ENCODE results near the gene DLGAP4. TPM values are rescaled to one million over a fixed set of nuclear protein-coding genes. Genes with fewer than 3 reads are reported as not detected.

Gene DLGAP4
- total and polyA plus RNA-seq, 2 of the 13 experiments (the other 11 are each of a cell fraction or from before 2014, with no cell fraction given) = 15.2 to 26.7 TPM

DNA sequence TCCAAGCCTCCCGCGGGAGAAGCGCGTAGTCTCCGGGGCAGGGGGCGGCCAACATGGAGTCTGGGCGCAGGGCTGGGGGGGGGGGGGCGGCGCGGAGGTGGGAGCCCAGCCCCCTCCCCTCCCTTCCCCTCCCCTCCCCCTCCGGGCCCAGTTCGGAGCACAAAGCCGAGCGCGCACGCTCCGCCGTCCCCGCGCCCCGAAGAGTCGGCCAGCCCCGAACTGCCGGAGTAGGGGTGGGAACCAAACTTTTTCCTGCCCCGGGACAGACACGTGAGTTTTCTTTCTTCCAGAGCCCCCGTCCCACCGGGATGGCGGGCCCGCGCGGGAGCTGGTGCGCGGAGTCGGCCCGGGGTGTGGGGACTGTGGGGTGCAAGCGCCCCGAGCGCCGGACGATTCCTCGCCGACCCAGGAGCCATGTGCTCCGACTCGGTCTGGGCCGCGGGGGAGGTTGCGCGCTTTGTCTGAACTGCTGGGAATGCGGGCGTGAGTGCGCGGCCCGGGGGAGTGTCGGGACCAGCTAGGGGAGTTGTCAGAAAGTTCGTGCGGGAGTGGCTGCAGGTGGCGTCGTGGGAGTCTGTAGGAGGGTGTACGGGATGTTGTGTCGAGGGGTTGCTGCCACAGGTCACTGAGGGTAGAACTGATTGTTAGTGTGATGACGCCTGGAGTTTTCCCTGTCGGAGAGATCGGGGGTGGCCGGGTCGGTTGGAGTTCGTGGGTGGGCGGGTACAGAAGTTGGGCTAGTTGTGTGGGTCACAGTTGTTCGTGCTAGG, 268.4 kb downstream of the DLGAP4 start (continued):
- TF ChIP-seq KLF16 (CRISPR knock-in tag; IDR thresholded peaks at IDR 0.05) = peak in 1 of 2 experiments; percentile 70; a peak in 1 of 4 replicates
- TF ChIP-seq, protein P1, sequence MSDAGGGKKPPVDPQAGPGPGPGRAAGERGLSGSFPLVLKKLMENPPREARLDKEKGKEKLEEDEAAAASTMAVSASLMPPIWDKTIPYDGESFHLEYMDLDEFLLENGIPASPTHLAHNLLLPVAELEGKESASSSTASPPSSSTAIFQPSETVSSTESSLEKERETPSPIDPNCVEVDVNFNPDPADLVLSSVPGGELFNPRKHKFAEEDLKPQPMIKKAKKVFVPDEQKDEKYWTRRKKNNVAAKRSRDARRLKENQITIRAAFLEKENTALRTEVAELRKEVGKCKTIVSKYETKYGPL (CRISPR knock-in tag; IDR thresholded peaks at IDR 0.05) = 0 out of 2 replicates have a peak, but pooled peaks have one; percentile 67
- TF ChIP-seq HOXA7 (CRISPR knock-in tag; IDR thresholded peaks at IDR 0.05) = 0 out of 2 replicates have a peak, but pooled peaks have one; percentile 85
- no peak for TF ChIP-seq SCMH1 (CRISPR knock-in tag; IDR thresholded peaks at IDR 0.05; ENCODE audit: borderline replicate concordance)
- TF ChIP-seq ZFX (CRISPR knock-in tag; IDR thresholded peaks at IDR 0.05; ENCODE audit: low read depth) = peak; percentile 76
- no peak; the same call in 1 of the 2 replicates for TF ChIP-seq MEIS1 (CRISPR knock-in tag; IDR thresholded peaks at IDR 0.05; ENCODE audit: borderline replicate concordance)
- TF ChIP-seq SALL1 (CRISPR knock-in tag; IDR thresholded peaks at IDR 0.05) = peak; percentile 62
- no peak for TF ChIP-seq CENPT (CRISPR knock-in tag; IDR thresholded peaks at IDR 0.05; ENCODE audit: low read depth)
- TF ChIP-seq, protein P2, sequence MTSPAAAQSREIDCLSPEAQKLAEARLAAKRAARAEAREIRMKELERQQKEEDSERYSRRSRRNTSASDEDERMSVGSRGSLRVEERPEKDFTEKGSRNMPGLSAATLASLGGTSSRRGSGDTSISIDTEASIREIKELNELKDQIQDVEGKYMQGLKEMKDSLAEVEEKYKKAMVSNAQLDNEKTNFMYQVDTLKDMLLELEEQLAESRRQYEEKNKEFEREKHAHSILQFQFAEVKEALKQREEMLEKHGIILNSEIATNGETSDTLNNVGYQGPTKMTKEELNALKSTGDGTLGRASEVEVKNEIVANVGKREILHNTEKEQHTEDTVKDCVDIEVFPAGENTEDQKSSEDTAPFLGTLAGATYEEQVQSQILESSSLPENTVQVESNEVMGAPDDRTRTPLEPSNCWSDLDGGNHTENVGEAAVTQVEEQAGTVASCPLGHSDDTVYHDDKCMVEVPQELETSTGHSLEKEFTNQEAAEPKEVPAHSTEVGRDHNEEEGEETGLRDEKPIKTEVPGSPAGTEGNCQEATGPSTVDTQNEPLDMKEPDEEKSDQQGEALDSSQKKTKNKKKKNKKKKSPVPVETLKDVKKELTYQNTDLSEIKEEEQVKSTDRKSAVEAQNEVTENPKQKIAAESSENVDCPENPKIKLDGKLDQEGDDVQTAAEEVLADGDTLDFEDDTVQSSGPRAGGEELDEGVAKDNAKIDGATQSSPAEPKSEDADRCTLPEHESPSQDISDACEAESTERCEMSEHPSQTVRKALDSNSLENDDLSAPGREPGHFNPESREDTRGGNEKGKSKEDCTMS (CRISPR knock-in tag; conservative IDR thresholded peaks at IDR 0.05) = no peak
- TF ChIP-seq ZNF841 (CRISPR knock-in tag; IDR thresholded peaks at IDR 0.05; ENCODE audit: borderline replicate concordance) = peak; percentile 64; the same call in 1 of the 2 replicates
- TF ChIP-seq PHF21A (CRISPR knock-in tag; IDR thresholded peaks at IDR 0.05) = no peak
- TF ChIP-seq, protein P3, sequence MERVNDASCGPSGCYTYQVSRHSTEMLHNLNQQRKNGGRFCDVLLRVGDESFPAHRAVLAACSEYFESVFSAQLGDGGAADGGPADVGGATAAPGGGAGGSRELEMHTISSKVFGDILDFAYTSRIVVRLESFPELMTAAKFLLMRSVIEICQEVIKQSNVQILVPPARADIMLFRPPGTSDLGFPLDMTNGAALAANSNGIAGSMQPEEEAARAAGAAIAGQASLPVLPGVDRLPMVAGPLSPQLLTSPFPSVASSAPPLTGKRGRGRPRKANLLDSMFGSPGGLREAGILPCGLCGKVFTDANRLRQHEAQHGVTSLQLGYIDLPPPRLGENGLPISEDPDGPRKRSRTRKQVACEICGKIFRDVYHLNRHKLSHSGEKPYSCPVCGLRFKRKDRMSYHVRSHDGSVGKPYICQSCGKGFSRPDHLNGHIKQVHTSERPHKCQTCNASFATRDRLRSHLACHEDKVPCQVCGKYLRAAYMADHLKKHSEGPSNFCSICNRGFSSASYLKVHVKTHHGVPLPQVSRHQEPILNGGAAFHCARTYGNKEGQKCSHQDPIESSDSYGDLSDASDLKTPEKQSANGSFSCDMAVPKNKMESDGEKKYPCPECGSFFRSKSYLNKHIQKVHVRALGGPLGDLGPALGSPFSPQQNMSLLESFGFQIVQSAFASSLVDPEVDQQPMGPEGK (CRISPR knock-in tag; IDR thresholded peaks at IDR 0.05) = peak; percentile 53; the same call in 1 of the 2 replicates
- no peak for TF ChIP-seq ZNF101 (CRISPR knock-in tag; IDR thresholded peaks at IDR 0.05; ENCODE audit: borderline replicate concordance, low read depth)
- TF ChIP-seq SRSF4 (IDR thresholded peaks at IDR 0.05; ENCODE audit: low read depth, low read length, poor library complexity, severe bottlenecking) = no peak
- TF ChIP-seq ZNF501 (CRISPR knock-in tag; IDR thresholded peaks at IDR 0.05) = peak; percentile 93
- TF ChIP-seq ZNF709 (CRISPR knock-in tag; IDR thresholded peaks at IDR 0.05) = no peak
- TF ChIP-seq, protein P4, sequence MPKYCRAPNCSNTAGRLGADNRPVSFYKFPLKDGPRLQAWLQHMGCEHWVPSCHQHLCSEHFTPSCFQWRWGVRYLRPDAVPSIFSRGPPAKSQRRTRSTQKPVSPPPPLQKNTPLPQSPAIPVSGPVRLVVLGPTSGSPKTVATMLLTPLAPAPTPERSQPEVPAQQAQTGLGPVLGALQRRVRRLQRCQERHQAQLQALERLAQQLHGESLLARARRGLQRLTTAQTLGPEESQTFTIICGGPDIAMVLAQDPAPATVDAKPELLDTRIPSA (CRISPR knock-in tag; IDR thresholded peaks at IDR 0.05; ENCODE audit: borderline replicate concordance) = peak; percentile 65; the same call in 1 of the 2 replicates
- no peak for TF ChIP-seq ZNF761 (CRISPR knock-in tag; conservative IDR thresholded peaks at IDR 0.05)
- TF ChIP-seq ASH2L (IDR thresholded peaks at IDR 0.05; ENCODE audit: insufficient read length, low read depth, low read length) = peak; percentile 86
- TF ChIP-seq ZSCAN20 (CRISPR knock-in tag; IDR thresholded peaks at IDR 0.05; ENCODE audit: borderline replicate concordance) = peak; percentile 51; the same call in 1 of the 2 replicates
- TF ChIP-seq ZNF747 (CRISPR knock-in tag; IDR thresholded peaks at IDR 0.05; ENCODE audit: borderline replicate concordance) = no peak; the same call in 1 of the 2 replicates
- TF ChIP-seq TOPORS (CRISPR knock-in tag; IDR thresholded peaks at IDR 0.05) = no peak
- peak; percentile 81 for TF ChIP-seq KDM2A (CRISPR knock-in tag; IDR thresholded peaks at IDR 0.05; ENCODE audit: borderline replicate concordance, low read depth)

Data from HepG2 (cell line).